HCT116 (cell line): ENCODE data around the gene C12orf43.

Experiments
- CEBPB ChIP-seq: IDR thresholded peaks from 2 replicates; pipeline ENCODE4 v1.6.1; 2012; ENCODE audit warnings: low read depth
- CTCF ChIP-seq, 3 experiments: fragments of 200-600 bp in 1 of 3; sonication (generic) in 1 of 3; IDR thresholded peaks in 2 of 3; conservative IDR thresholded peaks in 1 of 3; 2 replicates each; pipeline ENCODE4 v1.5.1; 2012 to 2017; ENCODE audit warnings: low read depth in 2 of 3, low read length in 2 of 3, antibody characterized with exemption in 1 of 3, borderline replicate concordance in 1 of 3, control low read depth in 1 of 3, mild to moderate bottlenecking in 1 of 3, mixed read lengths in 1 of 3, mixed run types in 1 of 3, moderate library complexity in 1 of 3; ENCODE audit not compliant: insufficient read depth in 1 of 3
- EZH2 ChIP-seq: fragments of 200-600 bp; sonication (generic); IDR thresholded peaks from 2 replicates; pipeline ENCODE4 v1.6.1; 2017; ENCODE audit warnings: antibody characterized with exemption, mixed run types
- SP1 ChIP-seq: IDR thresholded peaks from 2 replicates; pipeline ENCODE4 v1.6.1; 2012; ENCODE audit warnings: low read depth
- YY1 ChIP-seq: IDR thresholded peaks from 2 replicates; pipeline ENCODE4 v1.6.1; 2011; ENCODE audit warnings: low read length, low read depth, moderate library complexity, mild to moderate bottlenecking; ENCODE audit not compliant: insufficient replicate concordance; ENCODE audit errors: extremely low read depth
- ZNF274 ChIP-seq: fragments of 200-500 bp; sonication (Bioruptor generic); IDR thresholded peaks from 2 replicates; pipeline ENCODE4 v1.6.1; 2014; ENCODE audit warnings: mild to moderate bottlenecking, low read depth, low read length, inconsistent platforms

DNA sequence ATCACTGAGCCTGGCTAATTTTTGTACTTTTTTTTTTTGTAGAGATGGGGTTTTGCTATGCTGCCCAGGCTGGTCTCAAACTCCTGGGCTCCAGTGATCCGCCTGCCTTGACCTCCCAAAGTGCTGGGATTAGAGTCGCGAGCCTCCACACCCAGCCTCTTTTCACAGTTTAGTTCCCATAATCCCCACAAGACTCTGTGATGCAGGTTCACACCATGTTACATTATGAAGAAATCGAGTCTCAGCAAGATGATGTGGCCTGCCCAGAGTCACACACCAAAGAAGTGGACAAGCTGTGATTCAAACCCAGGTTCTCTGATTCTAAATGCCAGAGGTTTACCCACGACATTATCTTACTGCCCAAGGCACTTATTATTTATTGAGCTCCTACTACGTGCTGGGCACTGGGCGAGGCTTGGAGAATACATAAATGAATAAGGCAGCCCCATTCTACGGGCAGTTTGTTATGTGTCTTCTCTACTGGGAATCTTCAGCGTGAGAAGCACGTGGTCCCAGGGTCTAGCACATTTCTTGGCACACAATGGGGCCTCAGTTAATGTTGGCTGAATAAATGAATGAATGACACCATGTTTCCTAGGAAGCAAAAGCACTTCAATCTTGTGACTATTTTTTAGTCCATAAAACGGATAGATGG, 46.2 kb upstream of the C12orf43 start:
- TF ChIP-seq YY1 = no peak
- TF ChIP-seq EZH2 = no peak
- TF ChIP-seq CTCF (IDR thresholded peaks at IDR 0.05 in 2 of 3, conservative IDR thresholded peaks at IDR 0.05 in 1 of 3; ENCODE audit: borderline replicate concordance in 1 of 3, insufficient read depth in 1 of 3, low read depth in 2 of 3, low read length in 2 of 3) = no peak
- TF ChIP-seq ZNF274 = no peak
- no peak for TF ChIP-seq CEBPB
- no peak for TF ChIP-seq SP1
